HG03460 (cell line): ENCODE results near the gene OR52E5.

Source experiments
- ATAC-seq: cut with Tn5 transposase; IDR thresholded peaks from one replicate; pipeline ENCODE4 v1.9.1; 2021; ENCODE audit not compliant: unreplicated experiment

The OR52E5 gene

DNA sequence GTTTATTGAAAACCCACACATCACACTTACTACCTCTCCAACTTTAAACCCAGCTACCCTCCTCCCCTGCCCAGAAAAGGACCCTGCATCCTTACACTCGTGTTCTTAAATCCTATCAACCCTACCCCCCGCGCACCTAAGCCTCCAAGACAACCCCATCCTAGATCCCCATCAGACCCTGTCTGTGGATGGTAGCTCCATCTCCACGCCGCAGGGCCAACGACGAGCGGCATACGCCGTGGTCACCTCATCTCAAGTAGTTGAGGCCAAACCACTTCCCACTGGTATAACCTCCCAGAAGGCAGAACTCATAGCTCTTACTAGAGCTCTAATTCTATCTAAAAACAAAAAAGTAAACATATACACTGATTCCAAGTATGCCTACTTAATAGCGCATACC is 39.7 kb downstream of the OR52E5 start:
- ATAC-seq: no peak

DNA sequence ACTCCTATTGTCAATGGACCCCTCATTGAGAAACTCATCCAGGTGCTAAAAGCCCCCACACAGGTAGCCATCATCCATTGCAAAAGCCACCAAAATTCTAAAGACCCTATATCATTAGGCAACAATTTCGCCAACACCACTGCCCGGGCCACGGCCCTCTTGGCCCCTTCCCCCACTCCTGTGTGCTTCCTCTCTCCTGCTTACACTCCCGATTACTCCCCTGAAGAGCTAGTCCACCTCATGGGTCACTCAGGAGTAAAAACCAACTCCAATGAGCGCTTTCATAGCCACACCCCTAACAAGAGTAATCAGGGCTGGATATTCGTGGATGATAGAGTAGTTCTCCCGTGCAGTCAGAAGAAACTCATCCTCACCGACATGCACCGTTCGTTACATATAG is 40.1 kb downstream of the OR52E5 start:
- ATAC-seq: no peak

DNA sequence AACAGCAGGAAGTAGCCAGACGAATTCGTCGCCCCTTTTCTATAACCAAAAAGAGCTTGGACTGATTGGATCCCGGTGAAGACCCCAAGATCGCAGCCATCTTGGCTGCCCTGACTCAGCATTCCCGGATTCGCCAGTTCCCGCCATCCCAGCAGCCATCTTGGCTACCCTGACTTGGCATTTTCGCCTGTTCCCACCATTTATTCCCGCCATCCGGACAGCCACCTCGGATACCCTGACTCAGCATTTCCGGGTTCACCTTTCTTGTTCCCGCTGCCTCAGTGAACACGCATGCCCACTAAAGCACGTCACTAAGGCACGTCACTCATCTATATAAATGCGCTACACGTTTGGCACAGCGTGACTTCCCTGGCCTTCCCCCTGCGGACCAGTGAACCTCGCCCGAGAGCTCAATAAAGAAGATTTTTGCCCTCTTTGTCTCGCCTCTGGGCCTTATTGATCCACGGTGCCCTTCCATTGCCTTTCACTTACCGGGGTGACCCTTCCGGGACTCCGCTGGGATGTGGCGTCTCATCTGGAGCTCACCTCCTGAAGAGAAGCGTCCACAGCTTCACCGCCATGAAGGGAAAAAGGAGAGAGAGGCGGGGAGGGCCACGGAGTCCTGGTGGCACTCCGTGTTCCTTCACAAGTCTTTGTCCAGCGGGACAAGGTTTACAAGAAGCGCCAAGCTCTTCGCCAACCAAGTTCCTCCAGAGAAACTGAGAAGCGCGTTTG is 45.0 kb downstream of the OR52E5 start:
- ATAC-seq: no peak

DNA sequence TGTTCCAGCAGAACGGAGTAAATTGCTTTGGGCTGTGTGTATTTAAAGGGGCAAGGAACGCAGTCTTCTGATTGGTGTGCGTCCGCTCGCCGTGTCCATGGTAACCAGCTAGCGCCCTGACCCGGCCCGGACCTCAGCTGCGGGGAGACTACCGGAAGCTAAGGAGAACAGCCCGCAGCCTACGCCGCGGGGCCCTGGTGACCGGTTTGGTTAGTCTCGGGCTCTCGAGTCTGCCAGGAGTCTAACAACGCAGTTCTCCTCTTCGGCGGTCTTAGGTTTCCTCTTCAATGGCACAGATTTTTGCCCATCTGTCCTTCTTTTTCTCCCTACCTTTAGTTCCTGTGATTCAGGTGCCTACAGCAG is 45.6 kb downstream of the OR52E5 start:
- no peak for ATAC-seq

DNA sequence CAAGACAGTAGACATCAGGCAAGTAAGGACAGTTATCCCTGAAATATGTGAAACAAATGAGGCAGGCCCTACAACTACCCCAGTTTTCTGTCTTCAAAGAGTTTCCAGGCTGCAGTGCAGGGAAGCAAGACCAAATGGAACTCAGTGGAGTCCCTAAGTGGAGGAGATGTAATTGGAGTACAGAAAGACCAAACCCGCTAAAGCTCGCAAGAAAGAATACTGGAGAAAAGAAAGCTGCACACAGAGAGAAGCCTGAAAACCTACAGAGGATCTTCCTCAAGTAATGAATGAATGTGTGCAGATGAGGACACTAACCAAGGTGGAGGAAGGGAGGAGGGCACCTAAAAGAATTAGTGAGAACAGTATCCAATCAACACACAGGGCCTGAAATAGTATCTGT is 47.7 kb downstream of the OR52E5 start:
- ATAC-seq: no peak

DNA sequence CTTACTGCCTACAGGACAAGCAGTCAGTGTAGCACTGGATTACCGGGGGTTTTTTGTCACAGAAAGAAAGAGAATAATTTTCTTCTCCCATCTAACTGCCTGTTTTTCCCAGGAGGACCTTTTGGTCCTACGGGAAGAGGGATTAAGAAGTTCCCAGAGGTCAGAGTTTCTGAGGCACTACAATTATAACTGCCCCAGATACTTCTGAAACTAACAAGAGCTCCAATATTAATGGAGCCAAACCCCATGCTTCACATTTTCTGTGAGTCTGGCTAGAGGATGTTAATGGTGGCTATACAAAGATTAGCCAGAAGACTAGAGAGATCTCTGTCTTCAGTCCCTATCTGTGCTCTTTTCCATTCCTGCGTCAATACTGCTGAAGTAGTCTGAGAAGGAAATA is 48.9 kb downstream of the OR52E5 start, which contains the start of gene OR56A3:
Gene OR56A3 (plus strand): TSS at position 301 of the 400 bp plus-strand sequence. CDS start 5,096 bp downstream, outside the sequence.
- no peak for ATAC-seq
